Stimulated activated naive CD4-positive, alpha-beta T cell (primary cell): ENCODE data around the gene SGIP1.
"Not testable (repeated sequence)": the region's sequence is repeated elsewhere in the genome, so short reads cannot be mapped to it uniquely, and the experiment has no call there.

Experiments used
- DNase-seq, 6 experiments: peaks; one replicate each; lab custom pipeline; 2025; lab: John Stamatoyannopoulos, UW

SGIP1 gene

DNA sequence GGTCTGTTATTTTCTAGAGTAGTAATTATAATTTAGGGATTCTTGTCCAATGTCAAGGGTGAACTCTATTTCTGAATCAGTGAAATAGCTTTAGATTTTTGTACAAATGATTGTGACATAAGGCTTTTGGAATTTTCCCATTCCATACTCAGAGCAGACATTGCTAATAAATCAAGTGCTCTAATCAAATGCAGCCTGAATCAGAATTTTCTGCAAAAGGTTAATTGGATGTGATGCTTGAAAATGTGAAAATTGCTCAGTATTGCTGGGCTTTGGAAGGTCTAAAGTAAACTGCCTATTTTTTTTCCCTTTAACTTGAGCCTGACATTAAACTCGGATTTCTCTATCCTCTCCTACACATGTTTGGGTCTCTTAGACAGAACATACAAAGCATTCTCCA, 23.2 kb downstream of the SGIP1 start:
- DNase-seq = no peak

DNA sequence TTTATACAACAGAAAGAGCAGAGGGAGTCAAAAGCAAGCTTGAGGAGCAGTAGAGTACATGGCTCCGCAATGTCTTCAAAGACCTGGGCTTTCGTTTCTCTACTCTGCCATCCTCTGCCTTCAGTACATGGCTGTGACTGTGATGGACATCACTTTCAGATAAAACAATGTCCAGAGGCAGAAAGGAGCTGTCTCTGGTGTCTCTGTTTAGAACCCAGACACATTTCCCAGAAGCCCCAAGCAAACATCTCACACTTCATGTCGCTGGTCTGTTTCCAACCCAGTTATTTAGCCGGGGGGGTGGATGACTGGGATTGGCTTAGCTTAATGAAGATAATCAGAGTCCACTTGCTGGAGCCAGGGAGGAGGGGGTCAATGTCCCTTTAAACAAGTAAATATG, 25.6 kb downstream of the SGIP1 start:
- no peak for DNase-seq

DNA sequence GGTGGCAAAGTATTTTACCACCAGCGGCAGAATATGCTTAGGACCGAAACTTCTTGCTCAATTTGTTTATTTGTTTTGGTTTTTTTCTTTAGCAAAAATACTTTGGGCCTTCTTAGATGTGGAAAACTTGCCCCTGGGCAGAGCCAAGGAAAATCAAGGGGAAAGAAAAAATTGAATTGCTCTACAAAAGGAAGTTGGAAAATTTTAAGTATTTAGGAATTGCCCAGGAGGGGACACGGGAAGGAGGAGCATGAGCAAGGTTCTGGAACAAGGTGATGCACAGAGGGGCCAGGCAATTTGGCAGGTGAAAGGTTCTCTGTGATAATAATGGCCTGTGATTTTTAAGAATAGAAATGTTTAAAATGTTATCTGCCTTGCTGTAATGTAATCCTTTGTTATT, 28.6 kb downstream of the SGIP1 start:
- DNase-seq = no peak

- DNase-seq = no peak
These were observed 29.3 kb downstream of the SGIP1 start for GRCh38 chr1:66563094-66563800.

GRCh38 chr1:66563941-66564630, 30.1 kb downstream of the SGIP1 start:
- no peak for DNase-seq

DNA sequence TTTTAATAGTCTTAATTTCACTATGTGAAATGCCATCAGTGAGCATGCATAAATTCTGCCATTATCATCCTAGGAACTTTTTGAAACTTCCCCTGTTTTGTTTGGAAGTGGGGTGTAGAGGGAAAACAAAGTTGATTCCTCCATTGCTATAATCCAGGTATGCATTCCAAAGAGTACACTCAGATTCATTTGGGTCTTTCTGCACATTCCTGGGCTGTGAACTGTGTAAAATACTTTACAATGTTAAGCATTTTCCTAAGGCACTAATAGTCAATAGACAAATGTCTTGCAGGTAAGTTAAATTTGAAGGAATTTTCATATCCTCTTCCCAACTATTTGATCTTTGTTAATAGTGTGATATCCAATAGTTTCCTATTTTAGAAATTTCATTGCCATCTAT, 36.2 kb downstream of the SGIP1 start:
- no peak for DNase-seq

DNA sequence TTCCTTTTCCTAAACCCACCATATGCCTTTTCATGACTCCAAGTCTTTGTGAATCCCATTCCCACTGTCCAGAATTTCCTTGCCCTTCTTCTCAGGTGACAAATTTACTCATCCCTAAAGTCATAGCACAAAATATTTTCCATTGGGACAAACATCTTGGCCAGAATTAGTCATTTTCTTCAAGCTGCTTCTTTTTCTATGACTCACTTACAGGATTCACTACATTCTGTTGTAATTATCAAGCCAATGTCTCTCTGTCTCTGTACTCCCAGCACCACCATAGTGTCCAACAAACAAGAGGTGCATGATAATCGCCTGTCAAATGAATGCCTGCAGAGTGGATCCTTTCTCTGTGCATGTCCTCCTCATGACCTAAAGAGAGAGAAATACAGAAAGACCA, 37.8 kb downstream of the SGIP1 start:
- no peak for DNase-seq

GRCh38 chr1:66575739-66576138, 41.8 kb downstream of the SGIP1 start:
- no peak for DNase-seq

GRCh38 chr1:66576645-66577044, 42.7 kb downstream of the SGIP1 start:
- DNase-seq = no peak

GRCh38 chr1:66578841-66579240, 44.9 kb downstream of the SGIP1 start:
- DNase-seq = no peak

DNA sequence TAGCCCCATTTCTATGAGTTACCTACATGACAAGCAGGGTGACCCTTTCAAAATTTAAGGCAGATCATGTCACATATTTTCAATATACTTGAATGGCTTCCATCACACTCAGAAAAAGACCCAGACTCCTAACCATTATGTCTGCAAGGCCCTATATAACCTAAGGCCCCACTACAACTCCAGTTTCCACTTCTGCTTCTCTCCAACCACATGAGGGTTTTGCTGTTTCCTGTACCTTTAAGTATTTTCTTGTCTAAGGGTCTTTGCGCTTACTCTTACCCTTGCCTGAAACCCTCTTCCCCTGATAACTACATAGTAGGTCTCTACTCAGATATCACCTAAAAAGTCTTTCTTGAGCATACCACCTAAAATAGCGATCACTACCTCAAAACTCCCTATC, 46.1 kb downstream of the SGIP1 start:
- DNase-seq = no peak

- DNase-seq = no peak
These were observed 49.1 kb downstream of the SGIP1 start for GRCh38 chr1:66583021-66583420.

- DNase-seq = no peak
These were observed 51.0 kb downstream of the SGIP1 start for GRCh38 chr1:66585002-66585401.

DNA sequence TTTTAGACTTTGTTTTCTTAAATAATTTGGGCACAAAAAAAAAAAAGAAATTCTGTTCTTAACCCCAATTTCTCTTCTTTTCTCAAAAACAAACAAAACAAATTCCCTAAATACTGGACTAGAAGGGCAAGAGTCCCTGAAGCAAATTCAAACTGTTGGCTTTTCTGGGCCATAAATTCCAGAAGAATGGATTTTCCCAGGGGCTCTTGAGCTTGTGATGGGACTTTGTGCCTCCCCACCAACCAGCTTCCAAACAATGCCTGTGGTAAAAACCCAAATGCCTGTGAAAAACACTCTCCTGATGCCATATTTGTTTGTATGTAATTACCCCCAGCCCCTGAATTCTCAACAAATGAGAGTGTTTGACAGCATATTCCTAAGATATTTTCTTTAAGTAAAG, 55.4 kb downstream of the SGIP1 start:
- DNase-seq = no peak

DNA sequence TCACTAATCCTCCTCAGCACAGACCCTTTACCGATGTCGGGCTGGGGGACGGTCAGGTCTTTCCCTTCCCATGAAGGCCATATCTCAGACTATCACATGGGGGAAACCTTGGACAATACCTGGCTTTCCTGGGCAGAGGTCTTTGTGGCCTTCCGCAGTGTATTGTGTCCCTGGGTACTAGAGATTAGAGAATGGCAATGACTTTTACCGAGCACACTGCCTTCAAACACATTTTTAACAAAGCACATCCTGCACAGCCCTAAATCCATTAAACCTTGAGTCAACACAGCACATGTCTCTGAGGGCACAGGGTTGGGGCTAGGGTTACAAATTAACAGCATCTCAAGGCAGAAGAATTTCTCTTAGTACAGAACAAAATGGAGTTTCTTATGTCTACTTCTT, 58.2 kb downstream of the SGIP1 start:
- DNase-seq = not testable (repeated sequence)

DNA sequence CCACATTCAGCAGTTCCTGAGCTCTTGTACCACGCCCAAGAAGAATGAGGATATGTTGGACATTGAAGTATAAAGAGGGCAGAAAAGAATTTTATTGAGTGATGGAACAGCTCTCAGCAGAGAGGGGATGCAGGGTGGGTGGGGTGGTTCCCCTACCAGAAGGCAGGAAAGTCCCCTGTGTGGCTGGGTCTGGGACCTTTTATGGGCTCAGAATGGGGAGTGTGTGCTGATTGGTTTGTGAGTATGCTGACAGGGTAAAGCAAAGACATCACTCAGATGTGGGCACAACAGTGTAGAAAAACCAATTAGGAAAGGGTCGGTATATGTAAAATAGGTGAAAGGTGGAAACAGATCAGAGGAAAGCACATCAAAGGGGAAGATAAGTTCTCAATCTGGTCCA, 62.2 kb downstream of the SGIP1 start:
- DNase-seq = no peak

GRCh38 chr1:66597500-66597899, 63.5 kb downstream of the SGIP1 start:
- DNase-seq = no peak

DNA sequence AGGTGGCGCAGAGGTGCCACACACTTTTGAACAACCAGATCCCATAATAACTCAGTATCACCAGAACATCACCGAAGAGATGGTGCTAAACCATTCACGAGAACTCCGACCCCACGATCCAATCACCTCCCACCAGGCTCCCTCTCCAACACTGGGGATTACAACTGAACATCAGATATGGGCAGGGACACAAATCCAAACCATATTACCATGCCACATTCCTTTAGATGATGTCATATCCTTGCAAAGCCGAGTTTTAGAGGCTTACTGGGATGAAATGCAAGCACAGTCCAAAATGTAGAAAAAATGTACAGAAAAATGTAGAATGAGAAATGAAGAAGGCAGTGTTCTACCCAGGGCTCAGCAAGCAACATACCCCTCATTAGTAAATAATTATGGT, 64.7 kb downstream of the SGIP1 start:
- DNase-seq = no peak

DNA sequence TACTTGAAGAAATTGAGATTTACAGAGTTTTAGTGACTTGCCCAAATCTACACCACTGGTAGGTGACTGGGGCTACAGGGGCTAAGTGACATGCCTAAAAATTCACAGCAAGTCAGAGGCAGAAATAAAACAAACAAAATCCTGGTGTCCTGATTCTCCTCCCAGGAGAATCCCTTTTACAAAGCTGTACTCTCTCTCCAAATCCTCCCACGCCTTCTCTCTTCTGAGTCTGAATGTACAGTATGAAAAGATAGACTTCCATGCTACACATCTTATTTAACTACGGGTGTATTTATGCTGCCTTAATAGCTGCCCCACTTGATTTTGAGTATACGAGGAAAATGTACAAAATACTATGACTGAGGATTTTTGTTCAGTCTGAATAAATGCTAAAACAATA, 65.4 kb downstream of the SGIP1 start:
- DNase-seq = no peak

GRCh38 chr1:66599899-66600737, 66.2 kb downstream of the SGIP1 start:
- DNase-seq = no peak

GRCh38 chr1:66605419-66605997, 71.6 kb downstream of the SGIP1 start:
- no peak for DNase-seq

- no peak for DNase-seq
These were observed 72.6 kb downstream of the SGIP1 start for GRCh38 chr1:66606362-66607065.
